ENCODE results near the gene COBL. TPM values are rescaled to one million over a fixed set of nuclear protein-coding genes. Genes with fewer than 3 reads are reported as not detected.

COBL gene
- total RNA-seq, 3 donors from 2014 or later (not counting 1 experiment from before 2014, with no cell fraction given), result not detected

- ATAC-seq, result no peak
- no peak for DNase-seq
- TF ChIP-seq CTCF (IDR thresholded peaks at IDR 0.05), result no peak
Observed at GRCh38 chr7:51352174-51353100, 35.8 kb upstream of the COBL start.

GRCh38 chr7:51351661-51352060 is 35.1 kb upstream of the COBL start:
- no peak overlapping the region for H3K4me3 Mint-ChIP-seq
- WGBS (ENCODE audit: insufficient coverage), result 83% methylated on average over 5 of the region's 5 CpGs
- intact Hi-C loops (cut with micrococcal nuclease), result no loop called here
- no peak overlapping the region for H3K27ac ChIP-seq (ENCODE audit: low read length)
- H3K4me3 ChIP-seq (ENCODE audit: low read length), result no peak overlapping the region
- DNase-seq (no peak), ATAC-seq (no peak)
- H3K9me3 Mint-ChIP-seq, result no peaks in the 10 kb centered on the region
- no peaks in the 10 kb centered on the region for H3K36me3 ChIP-seq (ENCODE audit: control insufficient read depth, insufficient read depth, low read length)
- no peak for TF ChIP-seq CTCF (IDR thresholded peaks at IDR 0.05)
- no peaks in the 10 kb centered on the region for H3K27me3 ChIP-seq (ENCODE audit: control insufficient read depth, insufficient read depth, low read length)
- H3K36me3 Mint-ChIP-seq, result no peaks in the 10 kb centered on the region
- H3K4me1 Mint-ChIP-seq, result no peaks in the 10 kb centered on the region
- H3K9me3 ChIP-seq (ENCODE audit: control insufficient read depth, insufficient read depth, low read length), result no peaks in the 10 kb centered on the region
- H3K27me3 Mint-ChIP-seq (ENCODE audit: low read depth in 2 of 2), result no peaks in the 10 kb centered on the region
- H3K27ac Mint-ChIP-seq, result no peak overlapping the region
- no peaks in the 10 kb centered on the region for H3K4me1 ChIP-seq (ENCODE audit: control insufficient read depth, insufficient read depth, low read length)

More at GRCh38 chr7:51352174-51353100, 35.8 kb upstream of the COBL start:
- Histone ChIP-seq H3K36me3 (ENCODE audit: control insufficient read depth, insufficient read depth, low read length) (no peaks in the 10 kb centered on the region), H3K27ac (ENCODE audit: low read length) (no peak overlapping the region), H3K4me3 (ENCODE audit: low read length) (no peak overlapping the region), H3K9me3 (ENCODE audit: control insufficient read depth, insufficient read depth, low read length) (no peaks in the 10 kb centered on the region), H3K27me3 (ENCODE audit: control insufficient read depth, insufficient read depth, low read length) (no peaks in the 10 kb centered on the region), H3K4me1 (ENCODE audit: control insufficient read depth, insufficient read depth, low read length) (no peaks in the 10 kb centered on the region)
- intact Hi-C loops (cut with micrococcal nuclease), result no loop called here
- 85% methylated on average over 10 of the region's 10 CpGs for WGBS (ENCODE audit: insufficient coverage)
- Mint-ChIP-seq H3K27me3 (ENCODE audit: low read depth in 2 of 2) (no peaks in the 10 kb centered on the region), H3K4me1 (no peaks in the 10 kb centered on the region), H3K36me3 (no peaks in the 10 kb centered on the region), H3K4me3 (no peak overlapping the region), H3K9me3 (no peaks in the 10 kb centered on the region), H3K27ac (no peak overlapping the region)

GRCh38 chr7:51350546-51350896 is 33.9 kb upstream of the COBL start:
- intact Hi-C loops (cut with micrococcal nuclease), result no loop called here

More at GRCh38 chr7:51350546-51350896, 33.9 kb upstream of the COBL start:
- Histone ChIP-seq H3K27me3 (ENCODE audit: control insufficient read depth, insufficient read depth, low read length) (no peaks in the 10 kb centered on the region), H3K4me3 (ENCODE audit: low read length) (no peak overlapping the region), H3K27ac (ENCODE audit: low read length) (no peak overlapping the region), H3K36me3 (ENCODE audit: control insufficient read depth, insufficient read depth, low read length) (no peaks in the 10 kb centered on the region), H3K4me1 (ENCODE audit: control insufficient read depth, insufficient read depth, low read length) (no peaks in the 10 kb centered on the region), H3K9me3 (ENCODE audit: control insufficient read depth, insufficient read depth, low read length) (no peaks in the 10 kb centered on the region)
- H3K27ac Mint-ChIP-seq, result no peak overlapping the region
- H3K9me3 Mint-ChIP-seq, result no peaks in the 10 kb centered on the region
- no peak for TF ChIP-seq CTCF (IDR thresholded peaks at IDR 0.05)
- 69% methylated on average over 1 of the region's 1 CpG for WGBS (ENCODE audit: insufficient coverage)
- no peaks in the 10 kb centered on the region for H3K4me1 Mint-ChIP-seq
- H3K4me3 Mint-ChIP-seq, result no peak overlapping the region
- H3K36me3 Mint-ChIP-seq, result no peaks in the 10 kb centered on the region
- DNase-seq (no peak), ATAC-seq (no peak)
- H3K27me3 Mint-ChIP-seq (ENCODE audit: low read depth in 2 of 2), result no peaks in the 10 kb centered on the region

Measured in natural killer cell (primary cell).